Esophagus squamous epithelium (tissue), 5 donors: ENCODE measurements around the gene RNF123. TPM values are rescaled to one million over a fixed set of nuclear protein-coding genes. Genes with fewer than 3 reads are reported as not detected.

Experiments
- DNase-seq: peaks from one replicate; lab custom pipeline; 2025; lab: John Stamatoyannopoulos, UW
- H3K27ac ChIP-seq, 4 donors: fragments of 200-600 bp; sonication (generic); one replicate each; pipeline ENCODE4 v1.5.1; 2016 to 2019; ENCODE audit warnings: mild to moderate bottlenecking in 1 of 4
- H3K27me3 ChIP-seq, 4 donors: fragments of 200-600 bp; sonication (generic); 1 replicate in 3 of 4; 2 replicates in 1 of 4; pipeline versions ENCODE4 v1.5.1 to v1.6.0; 2017 to 2021; ENCODE audit warnings: antibody characterized with exemption in 1 of 4
- H3K36me3 ChIP-seq, 3 donors: fragments of 200-600 bp; sonication (generic); one replicate each; pipeline ENCODE4 v1.5.1; 2016 to 2019
- H3K4me1 ChIP-seq, 3 donors: fragments of 200-600 bp; sonication (generic); one replicate each; pipeline ENCODE4 v1.5.1; 2017 to 2019
- H3K4me3 ChIP-seq, 4 donors: fragments of 200-600 bp; sonication (generic); 1 replicate in 3 of 4; 2 replicates in 1 of 4; pipeline ENCODE4 v1.5.1; 2016 to 2019; ENCODE audit warnings: mild to moderate bottlenecking in 2 of 4, moderate library complexity in 1 of 4
- H3K9me3 ChIP-seq, 3 donors: fragments of 200-600 bp; sonication (generic); one replicate each; pipeline ENCODE4 v1.5.1; 2016 to 2019
- CTCF ChIP-seq, 6 experiments: fragments of 450-650 bp in 4 of 6; fragments of 200-600 bp in 2 of 6; sonication (generic) in 2 of 6; IDR thresholded peaks; one replicate each; pipeline ENCODE4 v1.5.1; 2016 to 2019; ENCODE audit warnings: antibody characterized with exemption in 6 of 6, mild to moderate bottlenecking in 4 of 6, moderate library complexity in 4 of 6
- POLR2A ChIP-seq, 4 donors: fragments of 450-650 bp; IDR thresholded peaks; one replicate each; pipeline ENCODE4 v1.6.1; 2017; ENCODE audit warnings: antibody characterized with exemption in 4 of 4, mild to moderate bottlenecking in 4 of 4, moderate library complexity in 3 of 4
- WGBS, 2 donors: methylation state at CpG; one replicate each; pipeline ENCODE4 v1.1.5; 2018; 5-methylcytosine and 5-hydroxymethylcytosine counted together
- intact Hi-C: fragments of 100-400 bp; cut with DNase I; formaldehyde crosslinking; loops from one replicate; pipeline ENCODE4 v1.15.0; 2022
- total RNA-seq, 4 donors: library from RNA; depleted of rRNA; stranded (reverse); fragments of >200 nt; gene quantifications; one replicate each; pipeline ENCODE4 v1.1.0, GENCODE V29; 2016
- donor health status: DM: yes; HTN: yes; CAD: no.

RNF123 gene
- total RNA-seq, 4 donors from 2014 or later: 14.7 to 21.8 (median 15.8) TPM

GRCh38 chr3:49716169-49716568 is 26.8 kb downstream of the RNF123 start:
- H3K27me3 ChIP-seq: no peaks in the 10 kb centered on the region
- H3K4me3 ChIP-seq: no peak overlapping the region
- intact Hi-C loops: no loop called here
- 100% methylated on average over 1 of the region's 7 CpGs; no CpG with 5 or more reads in 1 of the 2 donors for WGBS, 2 donors
- no peak for DNase-seq
- TF ChIP-seq POLR2A (IDR thresholded peaks at IDR 0.05) (no peak), CTCF (IDR thresholded peaks at IDR 0.05) (no peak)
- peaks cover 15 to 39% (median 18%) of the 10 kb centered on the region in 3 donors for H3K4me1 ChIP-seq
- H3K9me3 ChIP-seq: no peaks in the 10 kb centered on the region
- no peak overlapping the region for H3K27ac ChIP-seq
- H3K36me3 ChIP-seq: peaks cover 0 to 65% (median 9%) of the 10 kb centered on the region in 3 donors

- 70 to 80% methylated on average over 1 to 2 of the region's 16 CpGs for WGBS, 2 donors
Measured at GRCh38 chr3:49716691-49717210, 27.4 kb downstream of the RNF123 start.

DNA sequence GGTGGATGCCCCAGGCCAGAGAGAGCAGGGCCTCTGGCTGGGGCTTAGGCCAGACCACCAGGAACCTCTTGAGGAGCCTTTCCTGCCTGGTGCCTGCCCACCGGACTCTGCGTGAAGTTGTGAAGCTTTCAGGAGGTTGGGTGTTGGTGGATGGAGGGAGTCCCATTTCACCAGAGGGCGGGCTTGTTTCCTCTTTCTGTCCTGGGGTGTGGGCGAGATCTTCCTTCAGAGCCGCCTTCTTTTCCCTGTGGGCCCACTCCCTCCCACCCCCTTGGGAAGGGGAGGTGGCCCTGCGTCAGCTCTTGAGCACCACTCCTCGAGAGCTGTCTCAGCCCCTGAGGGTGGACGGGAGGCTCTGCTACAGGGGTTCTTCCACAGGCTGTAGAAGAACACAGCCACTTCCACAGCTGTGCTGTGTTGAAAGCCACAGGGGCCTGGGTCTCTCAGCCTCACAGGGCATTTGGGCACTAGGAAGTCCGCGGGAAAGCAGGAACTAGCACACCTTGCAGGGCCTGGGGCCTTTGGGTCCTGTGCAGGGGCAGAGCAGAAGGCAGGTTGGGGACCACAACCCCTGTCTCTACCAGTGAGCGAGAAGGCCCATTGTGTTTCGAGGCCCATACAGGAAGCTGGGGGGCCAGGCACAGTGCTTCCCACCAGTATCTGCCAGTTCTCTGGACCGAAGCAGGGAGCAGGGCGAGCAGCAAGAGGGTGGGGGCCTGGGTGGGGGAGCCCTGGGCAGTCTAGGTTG is 28.0 kb downstream of the RNF123 start:
- H3K36me3 ChIP-seq: peaks cover 0 to 67% (median 9%) of the 10 kb centered on the region in 3 donors
- no peak overlapping the region for H3K27ac ChIP-seq
- H3K27me3 ChIP-seq: no peaks in the 10 kb centered on the region
- TF ChIP-seq POLR2A (IDR thresholded peaks at IDR 0.05): no peak
- TF ChIP-seq CTCF (IDR thresholded peaks at IDR 0.05): no peak
- no peak overlapping the region for H3K4me3 ChIP-seq
- no peak for DNase-seq
- 85 to 100% methylated on average over 3 of the region's 14 CpGs for WGBS, 2 donors
- no peaks in the 10 kb centered on the region for H3K9me3 ChIP-seq
- intact Hi-C loops: no loop called here
- peaks cover 19 to 51% (median 20%) of the 10 kb centered on the region in 3 donors for H3K4me1 ChIP-seq

More at GRCh38 chr3:49716691-49717210, 27.4 kb downstream of the RNF123 start:
- no peak for DNase-seq
- Histone ChIP-seq H3K4me3 (no peak overlapping the region), H3K4me1 (peaks cover 15 to 44% (median 18%) of the 10 kb centered on the region in 3 donors), H3K27ac (no peak overlapping the region), H3K27me3 (no peaks in the 10 kb centered on the region), H3K9me3 (no peaks in the 10 kb centered on the region), H3K36me3 (peaks cover 0 to 65% (median 9%) of the 10 kb centered on the region in 3 donors)
- intact Hi-C loops: no loop called here
- TF ChIP-seq CTCF (IDR thresholded peaks at IDR 0.05) (no peak), POLR2A (IDR thresholded peaks at IDR 0.05) (no peak)

- peak overlapping the region in 1 of 4 donors; percentile 10 for H3K27ac ChIP-seq
- no peaks in the 10 kb centered on the region for H3K27me3 ChIP-seq
- intact Hi-C loops: no loop called here
- H3K4me3 ChIP-seq: peak overlapping the region in 3 of 4 donors; percentile 50 to 75 (median 56)
- DNase-seq: no peak
- TF ChIP-seq CTCF (IDR thresholded peaks at IDR 0.05) (no peak), POLR2A (IDR thresholded peaks at IDR 0.05) (no peak)
- peaks cover 0 to 62% (median 9%) of the 10 kb centered on the region in 3 donors for H3K36me3 ChIP-seq
- WGBS, 2 donors: 50 to 62% methylated on average over 12 to 29 of the region's 75 CpGs
- peaks cover 27 to 59% (median 28%) of the 10 kb centered on the region in 3 donors for H3K4me1 ChIP-seq
- no peaks in the 10 kb centered on the region for H3K9me3 ChIP-seq
Measured at GRCh38 chr3:49717959-49718857, 28.9 kb downstream of the RNF123 start.
